NCI-H2029 treated with DMSO at 0.1 percent for 48 hours (cell line): ENCODE results near the gene TFB1M.
A peak's percentile ranks its signal among the peaks of the same experiment; 100 is the strongest.
"Not testable (repeated sequence)": the region's sequence is repeated elsewhere in the genome, so short reads cannot be mapped to it uniquely, and the experiment has no call there.

Source experiments
- DNase-seq: peaks from one replicate; lab custom pipeline; 2025; lab: John Stamatoyannopoulos, UW

The TFB1M gene

DNA sequence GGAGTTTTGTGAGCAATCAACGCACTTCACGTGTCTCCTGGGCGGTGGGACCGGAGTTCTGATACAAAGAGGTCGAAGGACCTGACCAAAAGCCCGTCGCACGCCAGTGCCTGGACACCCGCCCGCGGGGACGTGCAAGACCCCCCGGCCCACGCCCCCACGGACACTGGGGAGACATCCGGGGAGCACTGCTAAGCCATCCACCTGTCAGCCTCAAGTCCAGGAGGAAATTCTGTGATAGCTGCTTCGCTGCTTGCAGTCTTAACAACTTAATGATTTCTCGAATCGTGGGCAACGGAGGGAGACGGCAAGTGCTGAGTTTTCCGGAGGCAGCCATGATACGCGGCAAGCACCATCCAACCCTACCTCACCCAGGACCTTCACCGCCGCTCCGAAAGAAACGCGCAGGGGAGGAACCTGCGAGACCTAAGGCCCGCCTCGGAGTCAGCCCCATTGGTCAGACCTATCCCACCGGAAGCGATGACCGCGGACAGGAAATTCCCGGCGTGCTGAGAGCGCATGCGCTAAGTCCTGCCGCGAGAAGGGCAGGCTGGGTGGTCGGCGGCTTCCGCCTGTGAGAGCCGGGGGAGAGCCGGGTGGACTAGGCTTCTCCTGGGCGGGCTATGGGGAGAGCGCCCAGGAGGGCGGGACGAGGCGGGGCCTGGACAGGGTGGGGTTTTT, at the start of gene TFB1M:
Gene TFB1M, minus strand, starts transcription at position 393 of the 681 bp plus-strand sequence. Its CDS starts 56 bp downstream, at position 337.
- DNase-seq, result peak; percentile 99

DNA sequence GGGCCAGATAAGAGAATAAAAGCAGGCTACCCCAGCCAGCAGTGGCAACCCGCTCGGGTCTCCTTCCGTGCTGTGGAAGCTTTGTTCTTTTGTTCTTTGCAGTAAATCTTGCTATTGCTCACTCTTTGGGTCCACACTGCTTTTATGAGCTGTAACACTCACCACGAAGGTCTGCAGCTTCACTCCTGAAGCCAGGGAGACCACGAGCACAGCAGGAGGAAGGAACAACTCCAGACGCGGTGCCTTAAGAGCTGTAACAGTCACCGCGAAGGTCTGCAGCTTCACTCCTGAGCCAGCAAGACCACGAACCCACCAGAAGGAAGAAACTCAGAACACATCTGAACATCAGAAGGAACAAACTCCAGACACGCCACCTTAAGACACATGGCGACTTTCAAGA, 49.7 kb upstream of the TFB1M start:
- not testable (repeated sequence) for DNase-seq

DNA sequence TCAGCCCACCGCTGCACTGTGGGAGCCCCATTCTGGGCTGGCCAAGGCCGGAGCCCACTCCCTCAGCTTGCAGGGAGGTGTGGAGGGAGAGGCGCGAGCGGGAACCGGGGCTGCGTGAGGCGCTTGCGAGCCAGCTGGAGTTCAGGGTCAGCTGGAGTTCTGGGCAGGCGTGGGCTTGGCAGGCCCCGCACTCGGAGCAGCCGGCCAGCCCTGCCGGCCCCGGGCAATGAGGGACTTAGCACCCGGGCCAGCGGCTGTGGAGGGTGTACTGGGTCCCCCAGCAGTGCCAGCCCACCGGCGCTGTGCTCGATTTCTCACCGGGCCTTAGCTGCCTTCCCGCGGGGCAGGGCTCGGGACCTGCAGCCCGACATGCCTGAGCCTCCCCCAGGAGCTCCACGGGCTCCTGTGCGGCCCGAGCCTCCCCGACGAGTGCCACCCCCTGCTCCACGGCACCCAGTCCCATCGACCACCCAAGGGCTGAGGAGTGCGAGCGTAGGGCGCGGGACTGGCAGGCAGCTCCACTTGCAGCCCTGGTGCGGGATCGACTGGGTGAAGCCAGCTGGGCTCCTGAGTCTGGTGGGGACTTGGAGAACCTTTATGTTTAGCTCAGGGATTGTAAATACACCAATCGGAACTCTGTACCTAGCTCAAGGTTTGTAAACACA, 48.8 kb upstream of the TFB1M start:
- DNase-seq, result not testable (repeated sequence)

DNA sequence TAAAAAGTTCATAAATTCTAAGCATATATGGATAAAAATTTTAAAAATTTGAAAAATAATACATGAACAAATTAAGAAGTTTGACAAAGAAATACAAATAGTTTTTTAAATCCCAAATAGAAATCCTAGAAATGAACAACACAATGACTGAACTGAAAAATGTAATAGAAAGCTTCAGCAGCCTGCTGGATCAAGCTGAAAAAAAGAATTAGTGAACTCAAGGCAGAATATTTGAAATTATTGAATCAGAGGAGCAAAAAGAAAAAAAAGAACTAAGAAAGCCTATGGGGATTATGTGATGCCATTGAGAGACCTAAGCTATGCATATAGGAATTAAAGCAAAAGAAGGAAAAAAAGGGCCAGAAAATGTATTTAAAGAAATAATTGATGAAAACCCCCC, 39.9 kb upstream of the TFB1M start:
- no peak for DNase-seq

DNA sequence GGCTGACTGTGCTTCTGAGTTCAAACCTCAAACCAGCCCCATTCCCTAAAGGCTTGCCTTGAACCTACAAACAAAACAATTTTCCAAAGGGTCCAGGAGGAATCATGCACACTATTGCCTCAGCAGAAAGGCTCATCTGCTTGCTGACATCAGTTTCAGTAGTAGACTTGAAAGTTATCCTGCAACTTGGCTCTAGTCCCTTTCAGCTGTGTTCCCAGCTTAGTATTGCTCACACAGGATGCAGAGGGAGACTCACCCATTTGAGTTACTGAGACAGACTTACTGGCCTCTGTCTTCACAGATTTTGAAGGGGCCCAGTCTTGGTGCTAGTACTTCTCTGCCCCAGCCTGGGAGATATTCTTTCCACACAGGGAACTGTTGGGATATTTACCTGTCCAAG, 38.5 kb upstream of the TFB1M start:
- no peak for DNase-seq

DNA sequence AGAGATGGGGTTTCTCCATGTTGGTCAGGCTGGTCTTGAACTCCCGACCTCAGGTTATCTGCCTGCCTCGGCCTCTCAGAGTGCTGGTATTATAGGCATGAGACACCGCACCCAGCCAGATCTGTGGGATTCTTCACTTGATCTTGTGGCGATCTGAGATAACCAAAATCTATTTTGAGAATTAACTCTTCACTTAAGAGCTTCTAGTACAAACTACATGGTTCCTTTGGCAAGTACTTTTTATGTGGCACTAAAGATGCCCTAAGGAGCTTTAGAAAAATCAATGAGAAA, 37.8 kb upstream of the TFB1M start:
- no peak for DNase-seq

DNA sequence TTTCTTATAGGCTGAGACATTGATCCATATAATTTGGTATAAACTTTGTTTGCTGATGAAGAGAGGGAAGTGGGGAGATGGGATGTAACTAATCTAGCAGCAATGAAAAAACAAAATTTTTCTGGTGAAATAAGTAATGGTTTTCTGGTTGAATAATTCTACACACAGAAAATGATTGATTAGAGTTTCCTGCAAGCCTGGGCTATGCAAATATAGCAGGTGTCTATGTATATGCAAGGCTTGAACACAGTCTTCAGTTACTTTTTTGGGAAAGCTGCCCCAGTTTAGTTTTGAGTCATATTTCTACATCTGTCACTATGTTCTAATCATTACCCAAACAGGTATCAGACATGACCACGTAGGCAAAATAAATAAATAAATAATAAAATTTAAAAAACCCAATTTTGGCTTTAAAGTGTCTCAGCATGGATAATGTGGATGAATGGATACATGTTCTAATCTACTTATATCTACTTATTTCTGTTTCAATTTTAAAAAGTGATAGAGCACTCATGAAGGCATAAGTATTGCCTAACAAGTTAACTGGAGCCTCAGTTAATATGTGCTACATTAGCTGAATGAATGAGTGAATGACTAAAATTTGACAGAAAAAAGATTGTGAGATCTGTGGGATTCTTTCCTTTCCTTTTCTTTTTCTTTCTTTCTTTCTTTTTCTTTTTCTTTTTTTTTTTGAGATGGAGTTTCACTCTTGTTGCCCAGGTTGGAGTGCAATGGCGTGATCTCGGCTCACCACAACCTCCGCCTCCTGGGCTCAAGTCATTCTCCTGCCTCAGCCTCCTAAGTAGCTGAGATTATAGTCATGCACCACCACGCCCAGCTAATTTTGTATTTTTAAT, 37.2 kb upstream of the TFB1M start:
- DNase-seq, result no peak

DNA sequence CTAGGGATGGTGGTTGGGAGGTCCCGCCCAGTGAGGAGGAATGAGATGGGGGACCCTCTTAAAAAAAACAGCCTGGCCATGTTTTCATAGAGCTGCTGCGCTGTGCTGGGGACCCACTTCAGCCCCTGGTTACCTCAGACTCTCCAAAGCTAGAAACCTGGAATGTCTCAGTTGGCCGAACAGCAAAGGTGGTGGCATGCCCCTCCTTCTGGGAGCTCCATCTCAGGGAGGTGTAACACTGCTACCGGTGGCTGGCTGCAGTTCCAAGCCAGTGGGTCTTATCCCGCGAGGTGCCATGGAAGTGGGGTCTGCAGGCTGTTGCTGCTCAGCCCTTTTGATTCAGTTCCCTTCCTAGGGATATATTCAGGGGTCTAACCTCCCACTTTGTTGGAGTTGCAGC, 35.7 kb upstream of the TFB1M start:
- DNase-seq, result no peak

DNA sequence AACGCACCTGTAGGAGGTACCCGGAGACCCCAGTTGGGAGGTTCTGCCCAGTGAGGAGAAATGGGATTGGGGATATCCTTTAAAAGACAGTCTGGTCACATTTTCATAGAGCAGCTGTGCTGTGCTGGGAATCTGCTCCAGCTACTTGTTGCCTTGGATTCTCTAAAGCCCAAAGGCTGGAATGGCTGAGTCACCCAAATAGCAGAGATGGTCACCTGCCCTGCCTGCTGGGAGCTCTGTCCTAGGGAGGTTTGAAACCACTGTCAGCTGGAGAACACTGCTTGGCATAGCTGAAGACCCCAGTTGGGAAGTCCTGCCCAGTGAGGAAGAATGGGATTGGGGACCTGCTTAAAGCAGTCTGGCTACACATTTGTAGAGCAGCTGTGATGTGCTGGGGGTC, 34.8 kb upstream of the TFB1M start:
- no peak for DNase-seq

DNA sequence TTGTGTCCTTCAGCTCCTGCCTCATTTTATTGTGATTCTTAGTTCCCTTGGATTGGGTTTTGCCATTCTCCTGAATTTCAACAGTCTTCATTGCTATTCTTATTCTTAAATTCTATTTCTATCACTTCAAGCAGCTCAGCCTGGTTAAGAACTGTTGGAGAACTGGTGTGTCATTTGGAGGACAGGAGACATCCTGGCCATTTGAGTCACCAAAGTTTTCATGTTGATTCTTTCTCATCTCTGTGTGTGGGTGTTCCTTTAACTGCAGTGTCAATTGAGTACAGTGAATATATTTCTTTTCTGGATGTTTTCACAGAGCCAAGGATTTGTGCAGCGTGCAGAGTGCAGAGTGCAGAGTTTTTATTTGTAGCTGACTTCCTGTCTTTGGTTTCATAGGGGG, 33.5 kb upstream of the TFB1M start:
- no peak for DNase-seq

DNA sequence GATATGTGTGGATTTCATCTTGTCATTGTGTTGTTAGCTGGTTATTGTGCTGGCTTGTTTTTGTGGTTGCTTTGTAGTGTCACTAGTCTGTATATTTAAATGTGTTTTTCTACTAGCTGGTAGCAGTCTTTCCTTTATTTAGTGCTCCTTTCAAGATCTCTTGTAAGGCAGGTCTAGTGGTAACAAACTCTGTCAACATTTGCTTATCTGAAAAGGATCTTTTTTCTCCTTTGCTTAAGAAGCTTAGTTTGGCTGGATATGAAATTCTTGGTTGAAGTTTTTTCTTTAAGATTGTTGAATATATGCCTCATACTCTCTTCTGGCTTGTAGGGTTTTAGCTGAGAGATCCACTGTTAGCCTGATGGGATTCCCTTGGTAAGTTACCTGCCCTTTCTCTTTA, 32.7 kb upstream of the TFB1M start:
- DNase-seq, result no peak

DNA sequence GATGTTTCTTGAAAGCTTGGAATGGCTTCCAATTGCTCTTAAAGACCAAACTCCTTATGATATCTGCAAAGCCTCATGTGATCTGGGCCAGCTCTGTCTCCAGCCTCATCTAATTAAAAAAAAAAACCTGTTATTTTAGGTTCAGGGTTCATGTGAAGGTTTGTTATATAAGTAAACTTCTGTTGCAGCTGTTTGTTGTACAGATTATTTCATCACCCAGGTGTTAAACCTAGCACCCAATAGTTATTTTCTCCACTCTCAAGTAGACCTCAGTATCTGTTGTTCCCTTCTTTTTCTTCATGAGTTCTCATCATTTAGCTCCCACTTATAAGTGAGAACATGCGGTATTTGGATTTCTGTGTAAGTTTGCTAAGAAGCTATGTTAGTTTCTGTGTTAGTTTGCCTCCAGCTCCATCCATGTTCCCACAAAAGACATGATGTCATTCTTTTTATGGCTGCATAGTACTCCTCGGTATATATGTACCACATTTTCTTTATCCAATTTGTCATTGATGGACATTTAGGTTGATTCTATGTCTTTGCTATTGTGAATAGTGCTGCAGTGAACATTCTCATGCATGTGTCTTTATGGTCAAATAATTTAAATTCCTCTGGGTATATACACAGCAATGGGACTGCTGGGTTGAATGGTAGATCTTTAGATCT, 30.2 kb upstream of the TFB1M start:
- no peak for DNase-seq

DNA sequence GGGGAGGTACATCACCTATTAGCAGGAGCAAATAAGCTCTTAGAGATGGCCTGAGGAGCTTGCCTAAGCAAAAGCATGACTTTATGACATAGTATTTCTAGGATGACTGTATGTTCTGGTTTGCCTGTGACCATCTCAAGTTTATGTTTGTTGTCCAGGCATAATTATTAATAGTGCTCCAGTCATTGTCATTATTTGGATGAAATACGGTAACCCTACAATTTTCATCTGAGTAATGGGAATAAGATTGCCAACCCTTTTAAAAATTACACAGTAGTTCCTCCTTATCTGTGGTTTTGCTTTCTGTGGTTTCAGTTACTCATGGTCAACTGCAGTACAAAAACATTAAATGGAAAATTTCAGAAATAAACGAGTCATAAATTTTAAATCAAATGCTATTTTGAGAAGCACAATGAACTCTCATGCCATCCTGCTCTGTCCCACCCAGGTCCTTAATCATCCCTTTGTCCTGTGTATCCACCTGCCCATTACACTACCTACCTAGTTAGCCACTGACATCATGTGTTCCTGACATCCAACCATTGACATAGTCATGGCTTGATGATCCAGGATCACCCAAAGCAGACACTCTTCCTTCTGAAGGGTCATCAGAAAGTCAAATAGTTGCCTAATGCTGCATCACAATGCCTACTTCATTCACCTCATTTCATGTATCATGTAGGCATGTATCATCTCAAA, 27.0 kb upstream of the TFB1M start:
- peak; percentile 28 for DNase-seq

DNA sequence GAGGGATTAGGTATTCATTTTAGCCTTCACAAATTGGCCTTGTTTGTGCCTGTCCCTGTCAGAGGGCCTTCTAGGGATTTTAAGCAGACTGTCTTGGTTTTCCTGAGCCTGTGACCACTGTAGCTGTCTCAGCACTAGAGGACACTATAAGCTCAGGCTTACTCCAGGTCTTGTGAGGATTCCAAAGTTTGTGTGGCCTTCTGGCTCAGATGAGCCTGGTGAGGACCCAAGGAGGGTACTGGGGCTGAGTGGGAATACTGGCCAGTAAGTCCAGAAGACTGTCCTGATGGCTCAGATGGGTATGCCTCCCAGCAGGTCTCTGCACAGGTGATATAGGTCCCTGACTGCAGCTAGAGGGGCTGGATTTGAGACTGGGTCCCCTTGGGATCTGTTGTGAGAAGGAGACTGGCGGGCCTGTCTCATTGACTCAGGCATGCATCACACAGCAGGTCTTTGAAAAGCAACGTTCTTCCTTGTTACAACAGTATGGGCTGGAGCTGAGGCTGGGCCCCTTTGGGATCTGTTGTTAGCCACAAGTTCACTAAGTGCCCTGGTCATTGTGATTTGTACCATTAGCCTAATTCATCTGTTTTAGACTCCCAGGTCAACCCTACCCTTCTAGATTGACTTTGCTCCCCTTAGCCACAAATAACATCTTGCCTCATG, 26.3 kb upstream of the TFB1M start:
- no peak for DNase-seq

DNA sequence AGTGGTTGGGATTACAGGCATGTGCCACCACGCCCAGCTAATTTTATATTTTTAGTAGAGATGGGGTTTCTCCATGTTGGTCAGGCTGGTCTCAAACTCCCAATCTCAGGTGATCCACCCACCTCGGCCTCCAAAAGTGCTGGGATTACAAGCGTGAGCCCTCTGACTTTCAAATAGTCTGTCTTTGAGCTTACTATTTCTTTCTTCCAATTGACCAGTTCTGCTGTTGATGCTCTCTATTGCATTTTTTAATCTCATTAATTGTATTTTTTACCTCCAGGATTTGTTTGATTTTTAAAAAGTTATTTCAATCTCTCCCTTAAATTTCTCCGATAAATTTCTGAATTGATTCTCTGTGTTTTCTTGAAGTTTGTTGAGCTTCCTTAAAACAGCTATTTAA, 25.6 kb upstream of the TFB1M start:
- not testable (repeated sequence) for DNase-seq

DNA sequence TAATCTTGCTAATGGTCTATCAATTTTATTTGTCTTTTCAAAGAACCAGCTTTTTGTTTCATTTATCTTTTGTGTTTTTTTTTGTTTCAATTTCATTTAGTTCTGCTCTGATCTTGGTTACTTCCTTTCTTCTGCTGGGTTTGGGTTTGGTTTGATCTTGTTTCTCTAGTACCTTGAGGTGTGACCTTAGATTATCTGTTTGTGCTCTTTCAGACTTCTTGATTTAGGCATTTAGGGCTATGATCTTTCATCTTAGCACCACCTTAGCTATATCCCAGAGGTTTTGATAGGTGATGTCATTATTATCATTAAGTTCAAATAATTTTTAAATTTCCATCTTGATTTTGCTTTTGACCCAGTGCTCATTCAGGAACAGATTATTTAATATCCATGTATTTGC, 24.0 kb upstream of the TFB1M start:
- DNase-seq, result not testable (repeated sequence)

DNA sequence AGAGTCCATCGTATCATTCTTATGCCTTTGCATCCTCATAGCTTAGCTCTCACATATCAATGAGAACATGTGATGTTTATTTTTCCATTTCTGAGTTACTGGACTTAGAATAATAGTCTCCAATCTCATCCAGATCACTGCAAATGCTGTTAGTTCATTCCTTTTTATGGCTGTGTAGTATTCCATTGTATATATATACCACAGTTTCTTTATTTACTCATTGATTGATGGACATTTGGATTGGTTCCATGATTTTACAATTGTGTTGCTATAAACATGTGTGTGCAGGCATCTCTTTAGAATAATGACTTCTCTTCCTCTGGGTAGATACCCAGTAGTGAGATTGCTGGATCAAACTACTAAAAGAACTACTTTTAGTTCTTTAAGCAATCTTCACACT, 21.0 kb upstream of the TFB1M start:
- no peak for DNase-seq

DNA sequence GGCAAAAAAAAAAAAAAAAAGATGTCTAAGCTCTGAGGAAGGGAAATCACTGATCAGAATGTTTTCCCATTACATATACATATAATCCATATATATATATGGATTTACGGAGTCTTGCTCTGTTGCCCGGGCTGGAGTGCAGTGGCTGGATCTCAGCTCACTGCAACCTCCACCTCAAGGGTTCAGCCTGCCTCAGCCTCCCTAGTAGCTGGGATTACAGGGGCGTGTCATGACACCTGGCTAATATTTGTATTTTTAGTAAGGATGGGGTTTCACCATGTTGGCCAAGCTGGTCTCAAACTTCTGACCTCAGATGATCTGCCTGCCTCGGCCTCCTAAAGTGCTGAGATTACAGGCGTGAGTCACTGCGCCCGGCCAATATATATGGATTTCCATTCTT, 19.8 kb upstream of the TFB1M start:
- not testable (repeated sequence) for DNase-seq

DNA sequence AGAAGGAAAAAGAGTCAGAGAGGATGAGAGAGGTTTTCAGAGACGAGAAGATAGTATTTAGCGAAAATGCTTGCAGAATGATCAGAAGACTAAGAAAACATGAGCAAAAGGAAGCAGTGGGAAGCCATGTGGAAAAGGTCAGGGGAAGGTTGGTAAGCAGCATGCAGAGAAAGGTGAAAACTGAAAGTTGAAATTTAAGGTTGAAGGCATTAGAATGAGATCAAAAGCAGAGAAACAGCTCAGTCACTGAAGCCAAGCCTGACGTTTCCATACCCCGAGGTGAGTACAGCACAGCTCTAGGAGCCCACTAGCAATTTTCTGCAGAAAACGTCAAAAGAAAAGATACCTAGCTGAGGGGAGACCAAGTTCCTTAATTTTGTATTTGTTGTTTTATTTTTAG, 19.1 kb upstream of the TFB1M start:
- no peak for DNase-seq

DNA sequence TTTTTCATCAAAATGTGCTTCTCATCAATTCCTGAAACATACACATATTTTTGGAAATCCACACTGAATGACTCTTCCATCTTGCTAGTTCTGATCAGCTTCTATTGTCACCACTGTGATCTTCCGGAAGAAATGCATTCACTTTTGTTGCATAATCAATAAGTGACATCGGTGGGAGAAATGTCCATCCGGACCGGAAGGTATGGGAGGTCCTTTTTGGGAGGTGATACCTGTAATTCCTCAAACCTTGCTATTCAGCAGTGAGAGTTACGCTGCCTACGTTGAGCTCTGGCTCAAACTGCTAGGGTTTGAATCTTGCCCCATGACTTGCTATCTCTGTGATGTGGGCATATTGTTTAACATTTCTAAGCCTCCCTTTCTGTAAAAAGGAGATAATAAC, 16.6 kb upstream of the TFB1M start:
- DNase-seq, result no peak

DNA sequence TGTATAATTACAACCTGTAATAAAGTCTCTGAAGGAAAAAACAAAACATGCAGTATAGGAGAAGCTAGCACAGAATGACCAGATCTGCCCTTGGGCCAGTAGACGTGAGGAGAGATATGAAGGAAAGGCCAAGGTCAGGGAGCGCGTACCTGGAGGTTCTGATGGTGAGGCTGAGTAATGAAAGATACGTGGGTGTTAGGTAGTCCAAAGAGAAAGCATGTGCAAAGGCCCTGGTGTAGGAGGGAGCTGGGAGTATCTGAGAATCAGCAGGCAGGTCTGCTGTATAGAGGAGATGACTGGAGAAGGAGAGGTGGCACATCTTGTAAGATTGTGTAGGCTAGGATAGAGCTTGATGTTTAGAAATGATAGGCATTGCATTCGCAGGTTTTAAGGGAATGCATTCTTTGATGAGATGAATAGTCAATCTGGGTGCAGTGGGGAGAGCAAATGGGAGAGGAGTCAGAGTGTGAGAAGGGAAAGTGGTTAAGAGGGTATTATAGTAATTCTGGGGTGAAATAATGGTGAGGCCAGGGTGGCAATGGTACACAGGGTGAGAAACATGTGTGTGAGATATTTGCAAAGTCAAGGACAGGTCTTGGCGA, 15.9 kb upstream of the TFB1M start:
- no peak for DNase-seq
